HEK293 (cell line): ENCODE results near the gene OTUB1.

Experiments used
- CTCF ChIP-seq: fragments of 450-650 bp; formaldehyde crosslinking; IDR thresholded peaks from 2 replicates; pipeline ENCODE4 v1.5.1; 2016; ENCODE audit warnings: missing biosample characterization, missing genetic modification characterization
- HIC1 ChIP-seq: fragments of 450-650 bp; formaldehyde crosslinking; IDR thresholded peaks from 2 replicates; pipeline ENCODE4 v1.5.1; 2016; ENCODE audit warnings: missing biosample characterization, missing genetic modification characterization
- PATZ1 ChIP-seq: fragments of 450-650 bp; formaldehyde crosslinking; IDR thresholded peaks from 2 replicates; pipeline ENCODE4 v1.5.1; 2016; ENCODE audit warnings: missing biosample characterization, missing genetic modification characterization
- SETDB1 ChIP-seq: IDR thresholded peaks from one replicate; pipeline ENCODE4 v1.6.1; 2017; ENCODE audit warnings: mild to moderate bottlenecking, low read length, moderate library complexity, mixed read lengths; ENCODE audit not compliant: insufficient read length
- TCF7L2 ChIP-seq: IDR thresholded peaks from 2 replicates; pipeline ENCODE4 v1.6.1; 2011; ENCODE audit warnings: low read depth, mild to moderate bottlenecking, inconsistent platforms, low read length, moderate library complexity, borderline replicate concordance
- YY1 ChIP-seq: fragments of 450-650 bp; formaldehyde crosslinking; IDR thresholded peaks from 2 replicates; pipeline ENCODE4 v1.5.1; 2018; ENCODE audit warnings: missing biosample characterization, missing genetic modification characterization
- ZNF341 ChIP-seq: fragments of 450-650 bp; formaldehyde crosslinking; IDR thresholded peaks from 2 replicates; pipeline ENCODE4; 2016; ENCODE audit warnings: low read depth, missing biosample characterization, missing genetic modification characterization
- ZNF623 ChIP-seq: fragments of 450-650 bp; formaldehyde crosslinking; IDR thresholded peaks from 2 replicates; pipeline ENCODE4 v1.5.1; 2016; ENCODE audit warnings: missing biosample characterization, missing genetic modification characterization

GRCh38 chr11:63939397-63939891 lies 46.8 kb upstream of the OTUB1 start:
- 0 out of 2 replicates have a peak, but pooled peaks have one; percentile 56 for TF ChIP-seq PATZ1
- no peak for TF ChIP-seq ZNF341 (tag by site-specific recombination)
- TF ChIP-seq ZNF623 (tag by site-specific recombination), result no peak
- TF ChIP-seq CTCF (tag by site-specific recombination), result no peak
- no peak for TF ChIP-seq YY1 (tag by site-specific recombination)
- TF ChIP-seq SETDB1, result no peak
- TF ChIP-seq TCF7L2, result no peak
- no peak for TF ChIP-seq HIC1 (tag by site-specific recombination)
